ENCODE measurements around the gene CEMIP. TPM values are rescaled to one million over a fixed set of nuclear protein-coding genes. Genes with fewer than 3 reads are reported as not detected.
A peak's percentile ranks its signal among the peaks of the same experiment; 100 is the strongest.

The CEMIP gene
- total and polyA plus RNA-seq, 12 donors: 0.08 to 2.2 (median 0.35) TPM

DNA sequence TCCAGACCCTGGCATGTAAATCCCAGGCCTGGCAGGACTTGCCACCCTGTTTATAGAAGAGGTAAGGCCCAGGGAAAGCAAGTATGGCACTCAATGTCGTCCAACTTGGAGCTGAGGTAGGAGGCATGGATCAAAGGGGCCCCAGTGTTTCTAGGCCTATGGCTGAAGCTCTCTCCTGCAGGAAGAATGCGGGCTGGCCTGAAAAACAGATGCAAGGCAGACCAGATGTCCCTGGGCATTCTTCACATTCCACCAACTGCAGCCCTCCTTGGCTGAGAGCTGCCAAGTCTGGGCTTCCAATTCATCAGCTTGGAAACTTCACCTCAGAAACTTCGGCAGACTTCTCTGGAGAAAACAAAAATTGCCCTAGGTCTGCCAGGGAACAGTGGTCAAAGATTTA, 188.3 kb downstream of the CEMIP start:
- Histone ChIP-seq H3K4me1 (replicated peaks in 1 of 2) (no peaks in the 10 kb centered on the region), H3K36me3 (replicated peaks in 1 of 2) (no peaks in the 10 kb centered on the region), H3K9me3 (replicated peaks in 1 of 3) (peaks cover 0 to 3% (median 0%) of the 10 kb centered on the region in 3 donors), H3K4me3 (no peak overlapping the region), H3K27ac (no peak overlapping the region), H3K27me3 (no peaks in the 10 kb centered on the region)
- WGBS, 4 donors: 58 to 91% (median 85%) methylated on average over 3 of the region's 3 CpGs
- intact Hi-C loops (cut with DNase I): no loop called here
- DNase-seq: peak in 2 of 7 donors; percentile 16 to 40
- TF ChIP-seq, protein P1, sequence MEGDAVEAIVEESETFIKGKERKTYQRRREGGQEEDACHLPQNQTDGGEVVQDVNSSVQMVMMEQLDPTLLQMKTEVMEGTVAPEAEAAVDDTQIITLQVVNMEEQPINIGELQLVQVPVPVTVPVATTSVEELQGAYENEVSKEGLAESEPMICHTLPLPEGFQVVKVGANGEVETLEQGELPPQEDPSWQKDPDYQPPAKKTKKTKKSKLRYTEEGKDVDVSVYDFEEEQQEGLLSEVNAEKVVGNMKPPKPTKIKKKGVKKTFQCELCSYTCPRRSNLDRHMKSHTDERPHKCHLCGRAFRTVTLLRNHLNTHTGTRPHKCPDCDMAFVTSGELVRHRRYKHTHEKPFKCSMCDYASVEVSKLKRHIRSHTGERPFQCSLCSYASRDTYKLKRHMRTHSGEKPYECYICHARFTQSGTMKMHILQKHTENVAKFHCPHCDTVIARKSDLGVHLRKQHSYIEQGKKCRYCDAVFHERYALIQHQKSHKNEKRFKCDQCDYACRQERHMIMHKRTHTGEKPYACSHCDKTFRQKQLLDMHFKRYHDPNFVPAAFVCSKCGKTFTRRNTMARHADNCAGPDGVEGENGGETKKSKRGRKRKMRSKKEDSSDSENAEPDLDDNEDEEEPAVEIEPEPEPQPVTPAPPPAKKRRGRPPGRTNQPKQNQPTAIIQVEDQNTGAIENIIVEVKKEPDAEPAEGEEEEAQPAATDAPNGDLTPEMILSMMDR (IDR thresholded peaks at IDR 0.05): no peak
- no peak for TF ChIP-seq POLR2A (IDR thresholded peaks at IDR 0.05)

DNA sequence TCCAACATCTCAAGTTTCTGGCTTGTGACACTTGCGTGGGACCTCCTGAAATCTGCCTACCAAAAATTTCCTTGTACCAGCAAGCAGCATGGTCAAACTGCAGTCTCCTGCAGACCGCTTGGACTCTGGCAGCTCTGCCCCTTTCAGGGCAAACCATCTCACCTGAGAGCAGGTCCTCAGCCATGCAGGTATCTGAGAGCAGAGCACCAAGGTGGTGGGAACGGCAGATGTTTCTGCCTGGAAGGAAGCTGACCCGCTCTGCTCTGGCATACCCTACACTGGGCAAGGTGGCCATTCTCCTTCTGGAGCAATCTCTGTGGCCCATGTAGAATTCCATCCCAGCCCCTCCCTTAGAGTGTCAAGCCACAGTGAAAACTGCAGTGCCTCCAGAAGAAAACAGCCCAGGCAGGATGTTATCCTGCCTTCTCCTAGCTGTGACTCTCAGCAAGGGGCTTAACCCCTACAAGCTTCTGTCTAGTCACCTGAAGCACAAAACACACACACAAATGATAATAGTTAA, 188.9 kb downstream of the CEMIP start:
- Histone ChIP-seq H3K27me3 (no peaks in the 10 kb centered on the region), H3K4me3 (no peak overlapping the region), H3K36me3 (replicated peaks in 1 of 2) (no peaks in the 10 kb centered on the region), H3K4me1 (replicated peaks in 1 of 2) (no peaks in the 10 kb centered on the region), H3K9me3 (replicated peaks in 1 of 3) (peaks cover 0 to 3% (median 0%) of the 10 kb centered on the region in 3 donors), H3K27ac (no peak overlapping the region)
- intact Hi-C loops (cut with DNase I): no loop called here
- 94 to 99% (median 95%) methylated on average over 3 to 4 of the region's 4 CpGs for WGBS, 4 donors
- peak in 2 of 7 donors; percentile 16 to 29 for DNase-seq
- TF ChIP-seq, protein P1 (IDR thresholded peaks at IDR 0.05): no peak
- no peak for TF ChIP-seq POLR2A (IDR thresholded peaks at IDR 0.05)

DNA sequence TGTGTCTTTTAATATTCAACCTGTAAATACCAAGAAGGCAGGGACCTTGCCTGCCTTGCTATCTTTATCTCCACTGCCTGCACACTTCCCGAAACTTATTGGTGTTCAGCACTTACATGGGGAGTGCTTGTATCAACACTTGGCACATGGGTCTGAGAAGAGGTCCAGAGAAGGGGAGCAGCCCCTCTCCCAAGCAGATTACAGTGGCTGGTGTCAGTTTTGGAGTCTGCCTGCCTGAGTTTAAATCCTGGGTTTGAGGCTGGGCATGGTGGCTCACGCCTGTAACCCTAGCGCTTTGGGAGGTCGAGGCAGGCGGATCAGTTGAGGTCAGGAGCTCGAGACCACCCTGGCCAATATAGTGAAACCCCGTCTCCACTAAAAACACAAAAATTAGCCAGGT, 190.1 kb downstream of the CEMIP start:
- no peaks in the 10 kb centered on the region for H3K36me3 ChIP-seq (replicated peaks in 1 of 2)
- TF ChIP-seq, protein P1 (IDR thresholded peaks at IDR 0.05): no peak
- no peak for TF ChIP-seq POLR2A (IDR thresholded peaks at IDR 0.05)
- H3K4me3 ChIP-seq: no peak overlapping the region
- DNase-seq: peak in 2 of 7 donors; percentile 15 to 44
- no peaks in the 10 kb centered on the region for H3K27me3 ChIP-seq
- H3K4me1 ChIP-seq (replicated peaks in 1 of 2): no peaks in the 10 kb centered on the region
- WGBS, 4 donors: 69 to 93% (median 90%) methylated on average over 7 of the region's 7 CpGs
- peaks cover 0 to 2% (median 0%) of the 10 kb centered on the region in 3 donors for H3K9me3 ChIP-seq (replicated peaks in 1 of 3)
- intact Hi-C loops (cut with DNase I): no loop called here
- H3K27ac ChIP-seq: no peak overlapping the region

DNA sequence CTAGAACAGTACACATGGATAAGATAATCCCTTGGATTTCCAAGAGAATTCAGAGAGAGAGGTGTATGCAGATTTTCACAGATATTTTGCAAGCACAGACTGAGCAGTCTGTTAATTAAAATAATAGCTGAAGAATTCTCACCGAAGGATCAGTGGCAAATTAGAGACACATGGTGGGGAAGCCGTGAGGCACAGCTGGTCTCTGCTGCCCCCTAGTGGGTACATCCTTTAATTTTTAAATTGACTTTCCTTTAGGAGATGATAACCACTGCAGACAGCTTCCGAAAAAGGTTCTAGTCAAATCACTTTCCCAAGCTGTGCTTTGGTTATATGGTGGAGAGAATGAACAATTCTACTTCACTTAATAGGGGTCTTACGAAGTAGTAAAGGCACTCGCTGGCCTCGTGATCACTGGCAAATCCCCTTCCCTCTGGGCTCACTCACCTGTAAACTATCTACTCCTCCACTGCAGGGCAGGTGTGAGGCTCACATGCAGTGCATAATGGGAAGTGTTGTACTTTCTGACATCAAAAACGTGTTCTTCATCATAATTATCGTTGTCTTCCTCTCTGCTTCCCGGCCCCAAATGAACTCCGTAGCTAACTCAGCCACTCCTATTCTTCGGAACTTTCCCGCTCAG, 191.0 kb downstream of the CEMIP start:
- 54 to 59% (median 57%) methylated on average over 12 of the region's 12 CpGs for WGBS, 4 donors
- H3K36me3 ChIP-seq (replicated peaks in 1 of 2): no peaks in the 10 kb centered on the region
- DNase-seq: peak; percentile 34 to 81 (median 60)
- H3K4me3 ChIP-seq: no peak overlapping the region
- H3K4me1 ChIP-seq (replicated peaks in 1 of 2): no peaks in the 10 kb centered on the region
- TF ChIP-seq, protein P1 (IDR thresholded peaks at IDR 0.05): peak; percentile 72 to 97 (median 80)
- TF ChIP-seq POLR2A (IDR thresholded peaks at IDR 0.05): no peak
- H3K27me3 ChIP-seq: no peaks in the 10 kb centered on the region
- no peaks in the 10 kb centered on the region for H3K9me3 ChIP-seq (replicated peaks in 1 of 3)
- intact Hi-C loops (cut with DNase I): loop anchor here (5.0 to 10.0 kb wide), 6 partner anchors 193 to 513 kb away; partner anchors contain the start of gene CEMIP (in 2 of the 2)
- H3K27ac ChIP-seq: no peak overlapping the region

Measured in adrenal gland (tissue), 12 donors.